H9 (cell line): ENCODE measurements around the gene GPR107. TPM values are rescaled to one million over a fixed set of nuclear protein-coding genes. Genes with fewer than 3 reads are reported as not detected.

Experiments
- DNase-seq: peaks from one replicate; pipeline ENCODE4 v3.0.0-alpha.2; 2017
- H2AFZ ChIP-seq: one replicate; pipeline ENCODE4 v1.6.1; 2013; ENCODE audit warnings: mild to moderate bottlenecking, low read length, control low read depth, moderate library complexity
- H2AK5ac ChIP-seq: 2 replicates; pipeline ENCODE4 v1.6.1; 2013; ENCODE audit warnings: low read length, control low read depth, mixed read lengths; ENCODE audit not compliant: insufficient read length
- H2BK120ac ChIP-seq: one replicate; pipeline ENCODE4 v1.6.1; 2013; ENCODE audit warnings: low read depth, mild to moderate bottlenecking, low read length, control low read depth, inconsistent platforms; ENCODE audit not compliant: poor library complexity, severe bottlenecking
- H2BK12ac ChIP-seq: 2 replicates; pipeline ENCODE4 v1.6.1; 2013; ENCODE audit warnings: low read length, control low read depth, mixed read lengths, low read depth; ENCODE audit not compliant: insufficient read length
- H2BK15ac ChIP-seq: 2 replicates; pipeline ENCODE4 v1.6.1; 2013; ENCODE audit warnings: low read depth, low read length, control low read depth
- H2BK20ac ChIP-seq: one replicate; pipeline ENCODE4 v1.6.1; 2013; ENCODE audit warnings: low read depth, mild to moderate bottlenecking, low read length, control low read depth, inconsistent platforms; ENCODE audit not compliant: poor library complexity, severe bottlenecking
- H2BK5ac ChIP-seq: 2 replicates; pipeline ENCODE4 v1.6.1; 2013; ENCODE audit warnings: low read length, control low read depth, mixed read lengths; ENCODE audit not compliant: insufficient read length
- H3K14ac ChIP-seq: 2 replicates; pipeline ENCODE4 v1.6.1; 2013; ENCODE audit warnings: low read length, control low read depth; ENCODE audit not compliant: insufficient read depth
- H3K18ac ChIP-seq: 2 replicates; pipeline ENCODE4 v1.6.1; 2013; ENCODE audit warnings: low read depth, mild to moderate bottlenecking, mixed read lengths, low read length, control low read depth; ENCODE audit not compliant: insufficient read length
- H3K23ac ChIP-seq: 2 replicates; pipeline ENCODE4 v1.6.1; 2013; ENCODE audit warnings: low read length, control low read depth, mixed read lengths, low read depth; ENCODE audit not compliant: insufficient read length
- H3K23me2 ChIP-seq: 2 replicates; pipeline ENCODE4 v1.6.1; 2013; ENCODE audit warnings: low read depth, mild to moderate bottlenecking, mixed read lengths, low read length, control low read depth; ENCODE audit not compliant: insufficient read length, poor library complexity, severe bottlenecking
- H3K27ac ChIP-seq: 2 replicates; pipeline ENCODE4 v1.5.1; 2013; ENCODE audit warnings: low read length, control low read depth, mixed read lengths, low read depth; ENCODE audit not compliant: insufficient read length
- H3K27me3 ChIP-seq: 2 replicates; pipeline ENCODE4 v1.6.1; 2013; ENCODE audit warnings: low read length, control low read depth, inconsistent platforms; ENCODE audit not compliant: insufficient read depth
- H3K4ac ChIP-seq: 2 replicates; pipeline ENCODE4 v1.6.1; 2013; ENCODE audit warnings: low read depth, mild to moderate bottlenecking, control low read depth, inconsistent platforms, low read length, moderate library complexity
- H3K4me1 ChIP-seq: 2 replicates; pipeline ENCODE4 v1.6.1; 2013; ENCODE audit warnings: low read length, control low read depth, inconsistent platforms; ENCODE audit not compliant: insufficient read depth
- H3K4me2 ChIP-seq: 2 replicates; pipeline ENCODE4 v1.6.1; 2013; ENCODE audit warnings: low read length, control low read depth, mixed read lengths; ENCODE audit not compliant: insufficient read length, insufficient read depth
- H3K56ac ChIP-seq: 2 replicates; pipeline ENCODE4 v1.6.1; 2013; ENCODE audit warnings: low read depth, mild to moderate bottlenecking, mixed read lengths, low read length, control low read depth; ENCODE audit not compliant: insufficient read length
- H3K79me1 ChIP-seq: 2 replicates; pipeline ENCODE4 v1.6.1; 2013; ENCODE audit warnings: low read depth, mild to moderate bottlenecking, moderate library complexity, low read length, control low read depth, inconsistent platforms; ENCODE audit not compliant: insufficient read depth, poor library complexity, severe bottlenecking
- H3K79me2 ChIP-seq: 2 replicates; pipeline ENCODE4 v1.6.1; 2013; ENCODE audit warnings: low read length, control low read depth, inconsistent platforms; ENCODE audit not compliant: insufficient read depth
- H3K9ac ChIP-seq: 2 replicates; pipeline ENCODE4 v1.6.1; 2013; ENCODE audit warnings: low read length, control low read depth, mixed read lengths; ENCODE audit not compliant: insufficient read length; ENCODE audit errors: extremely low read depth
- H3K9me3 ChIP-seq: one replicate; pipeline ENCODE4 v1.6.1; 2013; ENCODE audit warnings: low read depth, low read length, inconsistent platforms; ENCODE audit not compliant: control insufficient read depth
- H3T11ph ChIP-seq: one replicate; pipeline ENCODE4 v1.6.1; 2013; ENCODE audit warnings: mild to moderate bottlenecking, low read length, control low read depth, inconsistent platforms
- H4K20me1 ChIP-seq: one replicate; pipeline ENCODE4 v1.6.1; 2013; ENCODE audit not compliant: control insufficient read depth, insufficient read length, insufficient read depth
- H4K5ac ChIP-seq: 2 replicates; pipeline ENCODE4 v1.6.1; 2013; ENCODE audit warnings: low read depth, mild to moderate bottlenecking, mixed read lengths, low read length, control low read depth; ENCODE audit not compliant: insufficient read length
- H4K8ac ChIP-seq: replicated peaks from 2 replicates; pipeline ENCODE4 v1.6.1; 2013; ENCODE audit warnings: low read length, control low read depth, mixed read lengths, low read depth; ENCODE audit not compliant: insufficient read length
- H4K91ac ChIP-seq: 2 replicates; pipeline ENCODE4 v1.6.1; 2013; ENCODE audit warnings: low read depth, mild to moderate bottlenecking, moderate library complexity, mixed read lengths, low read length, control low read depth; ENCODE audit not compliant: insufficient read length
- H3K27ac Mint-ChIP-seq, 3 experiments: 2 replicates in 2 of 3; 3 replicates in 1 of 3; pipeline ENCODE4 v1.8.0; 2020 to 2021; ENCODE audit warnings: mixed read lengths in 3 of 3, mild to moderate bottlenecking in 1 of 3, moderate library complexity in 1 of 3
- H3K27me3 Mint-ChIP-seq: 2 replicates; pipeline ENCODE4 v1.8.0; 2021; ENCODE audit warnings: low read depth, mild to moderate bottlenecking, moderate library complexity, mixed read lengths
- H3K36me3 Mint-ChIP-seq, 3 experiments: 2 replicates in 2 of 3; 3 replicates in 1 of 3; pipeline ENCODE4 v1.8.0; 2020 to 2021; ENCODE audit warnings: low read depth in 3 of 3, mixed read lengths in 3 of 3; ENCODE audit not compliant: insufficient read depth in 1 of 3
- H3K4me1 Mint-ChIP-seq, 2 experiments: 2 replicates each; pipeline ENCODE4 v1.8.0; 2020; ENCODE audit warnings: mixed read lengths in 2 of 2
- H3K4me3 Mint-ChIP-seq, 2 experiments: 2 replicates in 1 of 2; 3 replicates in 1 of 2; pipeline ENCODE4 v1.8.0; 2020 to 2021; ENCODE audit warnings: mild to moderate bottlenecking in 2 of 2, mixed read lengths in 2 of 2, moderate library complexity in 1 of 2
- H3K9me3 Mint-ChIP-seq, 2 experiments: 2 replicates in 1 of 2; 3 replicates in 1 of 2; pipeline ENCODE4 v1.8.0; 2020; ENCODE audit warnings: mild to moderate bottlenecking in 2 of 2, mixed read lengths in 2 of 2, moderate library complexity in 1 of 2
- WGBS: extraction: QIAGEN DNeasy Blood & Tissue Kit; methylation state at CpG from one replicate; pipeline ENCODE4 v1.1.7; 2013; ENCODE audit warnings: missing lambda C conversion rate, low lambda C conversion rate, mixed read lengths; ENCODE audit not compliant: insufficient read length; ENCODE audit errors: extremely low coverage; 5-methylcytosine and 5-hydroxymethylcytosine counted together
- total RNA-seq: library from RNA; stranded (reverse); gene quantifications from 2 replicates; pipeline ENCODE4 v1.2.1, GENCODE V29; 2021
- TF ChIP-seq, protein P1 (sequence below): fragments of 200-600 bp; sonication (generic); conservative IDR thresholded peaks from 3 replicates; pipeline ENCODE4 v1.8.0; 2021; ENCODE audit warnings: antibody characterized with exemption, mild to moderate bottlenecking

GPR107 gene
- total RNA-seq, 1 experiment from 2014 or later = 38.0 TPM

DNA sequence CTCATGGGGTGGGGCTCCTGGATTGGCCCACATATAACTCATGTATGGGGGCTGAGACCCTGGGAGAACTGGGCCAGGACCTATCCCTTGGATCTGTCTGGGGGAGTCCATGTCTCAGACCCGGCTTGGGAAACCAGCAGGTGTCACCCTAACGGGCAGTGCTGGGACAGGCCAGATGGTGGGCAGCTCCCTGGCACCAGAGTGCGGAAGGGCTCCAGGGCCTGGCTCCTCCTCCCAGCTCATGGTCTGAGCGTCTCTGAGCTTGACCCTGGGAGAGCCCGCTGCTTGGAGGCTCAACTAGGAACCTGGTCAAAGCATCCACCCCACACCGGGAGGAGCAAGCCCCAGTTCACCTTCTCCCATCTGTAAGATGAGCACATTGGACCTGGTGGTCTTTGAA is 103.0 kb downstream of the GPR107 start:
- H2BK120ac ChIP-seq = no peak overlapping the region
- H4K5ac ChIP-seq = no peak overlapping the region
- Mint-ChIP-seq H3K4me3 (no peak overlapping the region), H3K4me1 (peaks cover 15 to 20% of the 10 kb centered on the region in 2 experiments), H3K36me3 (no peaks in the 10 kb centered on the region; a peak in 1 of 7 replicates), H3K27me3 (no peaks in the 10 kb centered on the region; the same call in 1 of the 2 replicates), H3K9me3 (no peaks in the 10 kb centered on the region), H3K27ac (no peak overlapping the region)
- H2BK20ac ChIP-seq = no peak overlapping the region
- H3K79me2 ChIP-seq = no peaks in the 10 kb centered on the region
- H2AFZ ChIP-seq = no peak overlapping the region
- no peaks in the 10 kb centered on the region for H3K9me3 ChIP-seq
- no peak overlapping the region for H3K56ac ChIP-seq
- H2BK12ac ChIP-seq = no peak overlapping the region
- no peaks in the 10 kb centered on the region for H4K20me1 ChIP-seq
- H3K27me3 ChIP-seq = no peaks in the 10 kb centered on the region
- no peak overlapping the region for H3T11ph ChIP-seq
- no peak for DNase-seq
- no peak overlapping the region for H2BK5ac ChIP-seq
- H3K4me1 ChIP-seq = peaks cover 2% of the 10 kb centered on the region; the same call in 1 of the 2 replicates
- TF ChIP-seq, protein P1, sequence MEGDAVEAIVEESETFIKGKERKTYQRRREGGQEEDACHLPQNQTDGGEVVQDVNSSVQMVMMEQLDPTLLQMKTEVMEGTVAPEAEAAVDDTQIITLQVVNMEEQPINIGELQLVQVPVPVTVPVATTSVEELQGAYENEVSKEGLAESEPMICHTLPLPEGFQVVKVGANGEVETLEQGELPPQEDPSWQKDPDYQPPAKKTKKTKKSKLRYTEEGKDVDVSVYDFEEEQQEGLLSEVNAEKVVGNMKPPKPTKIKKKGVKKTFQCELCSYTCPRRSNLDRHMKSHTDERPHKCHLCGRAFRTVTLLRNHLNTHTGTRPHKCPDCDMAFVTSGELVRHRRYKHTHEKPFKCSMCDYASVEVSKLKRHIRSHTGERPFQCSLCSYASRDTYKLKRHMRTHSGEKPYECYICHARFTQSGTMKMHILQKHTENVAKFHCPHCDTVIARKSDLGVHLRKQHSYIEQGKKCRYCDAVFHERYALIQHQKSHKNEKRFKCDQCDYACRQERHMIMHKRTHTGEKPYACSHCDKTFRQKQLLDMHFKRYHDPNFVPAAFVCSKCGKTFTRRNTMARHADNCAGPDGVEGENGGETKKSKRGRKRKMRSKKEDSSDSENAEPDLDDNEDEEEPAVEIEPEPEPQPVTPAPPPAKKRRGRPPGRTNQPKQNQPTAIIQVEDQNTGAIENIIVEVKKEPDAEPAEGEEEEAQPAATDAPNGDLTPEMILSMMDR = no peak
- no CpG with 5 or more reads among the region's 6 CpGs for WGBS
- no peak overlapping the region for H4K91ac ChIP-seq
- no peak overlapping the region for H3K27ac ChIP-seq
- no peak overlapping the region for H3K9ac ChIP-seq
- no peak overlapping the region for H2AK5ac ChIP-seq
- H3K4me2 ChIP-seq = no peak overlapping the region
- no peak overlapping the region for H3K4ac ChIP-seq
- H3K23ac ChIP-seq = no peak overlapping the region
- H3K18ac ChIP-seq = no peak overlapping the region
- no peaks in the 10 kb centered on the region for H3K23me2 ChIP-seq
- no peak overlapping the region for H4K8ac ChIP-seq
- H2BK15ac ChIP-seq = no peak overlapping the region
- H3K79me1 ChIP-seq = no peaks in the 10 kb centered on the region
- H3K14ac ChIP-seq = no peak overlapping the region
